ENCODE data around the gene NUDT22. TPM values are rescaled to one million over a fixed set of nuclear protein-coding genes. Genes with fewer than 3 reads are reported as not detected.

The NUDT22 gene
- total RNA-seq, 3 donors from 2014 or later = 34.2 to 58.0 (median 36.7) TPM

- Histone ChIP-seq H3K9me3 (no peaks in the 10 kb centered on the region), H3K27me3 (no peaks in the 10 kb centered on the region), H3K4me3 (no peak overlapping the region), H3K4me1 (peaks cover 0 to 4% of the 10 kb centered on the region in 2 donors), H3K27ac (peak overlapping the region in 1 of 2 donors; percentile 8), H3K36me3 (no peaks in the 10 kb centered on the region)
- intact Hi-C loops (cut with DNase I; ENCODE audit: low total_unique reads) = no loop called here
- TF ChIP-seq POLR2A (IDR thresholded peaks at IDR 0.05) (no peak), POLR2AphosphoS5 (IDR thresholded peaks at IDR 0.05) (no peak)
- TF ChIP-seq, protein P1, sequence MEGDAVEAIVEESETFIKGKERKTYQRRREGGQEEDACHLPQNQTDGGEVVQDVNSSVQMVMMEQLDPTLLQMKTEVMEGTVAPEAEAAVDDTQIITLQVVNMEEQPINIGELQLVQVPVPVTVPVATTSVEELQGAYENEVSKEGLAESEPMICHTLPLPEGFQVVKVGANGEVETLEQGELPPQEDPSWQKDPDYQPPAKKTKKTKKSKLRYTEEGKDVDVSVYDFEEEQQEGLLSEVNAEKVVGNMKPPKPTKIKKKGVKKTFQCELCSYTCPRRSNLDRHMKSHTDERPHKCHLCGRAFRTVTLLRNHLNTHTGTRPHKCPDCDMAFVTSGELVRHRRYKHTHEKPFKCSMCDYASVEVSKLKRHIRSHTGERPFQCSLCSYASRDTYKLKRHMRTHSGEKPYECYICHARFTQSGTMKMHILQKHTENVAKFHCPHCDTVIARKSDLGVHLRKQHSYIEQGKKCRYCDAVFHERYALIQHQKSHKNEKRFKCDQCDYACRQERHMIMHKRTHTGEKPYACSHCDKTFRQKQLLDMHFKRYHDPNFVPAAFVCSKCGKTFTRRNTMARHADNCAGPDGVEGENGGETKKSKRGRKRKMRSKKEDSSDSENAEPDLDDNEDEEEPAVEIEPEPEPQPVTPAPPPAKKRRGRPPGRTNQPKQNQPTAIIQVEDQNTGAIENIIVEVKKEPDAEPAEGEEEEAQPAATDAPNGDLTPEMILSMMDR (IDR thresholded peaks at IDR 0.05) = no peak
- no peak for DNase-seq (ENCODE audit: low spot score in 2 of 2)
Measured at GRCh38 chr11:64222651-64223000, 3.4 kb upstream of the NUDT22 start.

DNA sequence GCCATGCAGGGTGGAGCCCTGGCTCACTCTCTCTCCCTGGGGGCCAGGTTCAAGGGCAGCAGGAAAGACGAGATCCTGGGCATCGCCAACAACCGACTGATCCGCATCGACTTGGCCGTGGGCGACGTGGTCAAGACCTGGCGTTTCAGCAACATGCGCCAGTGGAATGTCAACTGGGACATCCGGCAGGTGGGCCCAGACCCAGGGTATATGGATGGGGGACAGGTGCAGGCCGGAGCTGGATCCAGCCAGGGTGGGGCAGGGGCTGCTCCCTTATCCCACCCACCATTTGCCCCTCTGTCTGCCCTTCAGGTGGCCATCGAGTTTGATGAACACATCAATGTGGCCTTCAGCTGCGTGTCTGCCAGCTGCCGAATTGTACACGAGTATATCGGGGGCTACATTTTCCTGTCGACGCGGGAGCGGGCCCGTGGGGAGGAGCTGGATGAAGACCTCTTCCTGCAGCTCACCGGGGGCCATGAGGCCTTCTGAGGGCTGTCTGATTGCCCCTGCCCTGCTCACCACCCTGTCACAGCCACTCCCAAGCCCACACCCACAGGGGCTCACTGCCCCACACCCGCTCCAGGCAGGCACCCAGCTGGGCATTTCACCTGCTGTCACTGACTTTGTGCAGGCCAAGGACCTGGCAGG is 2.9 kb upstream of the NUDT22 start:
- Histone ChIP-seq H3K27ac (peak overlapping the region in 1 of 2 donors; percentile 8), H3K27me3 (no peaks in the 10 kb centered on the region), H3K4me3 (no peak overlapping the region), H3K4me1 (peaks cover 0 to 4% of the 10 kb centered on the region in 2 donors), H3K9me3 (no peaks in the 10 kb centered on the region), H3K36me3 (no peaks in the 10 kb centered on the region)
- intact Hi-C loops (cut with DNase I; ENCODE audit: low total_unique reads) = no loop called here
- DNase-seq (ENCODE audit: low spot score in 2 of 2) = no peak
- TF ChIP-seq POLR2AphosphoS5 (IDR thresholded peaks at IDR 0.05) (no peak), POLR2A (IDR thresholded peaks at IDR 0.05) (no peak)
- TF ChIP-seq, protein P1 (IDR thresholded peaks at IDR 0.05) = no peak

DNA sequence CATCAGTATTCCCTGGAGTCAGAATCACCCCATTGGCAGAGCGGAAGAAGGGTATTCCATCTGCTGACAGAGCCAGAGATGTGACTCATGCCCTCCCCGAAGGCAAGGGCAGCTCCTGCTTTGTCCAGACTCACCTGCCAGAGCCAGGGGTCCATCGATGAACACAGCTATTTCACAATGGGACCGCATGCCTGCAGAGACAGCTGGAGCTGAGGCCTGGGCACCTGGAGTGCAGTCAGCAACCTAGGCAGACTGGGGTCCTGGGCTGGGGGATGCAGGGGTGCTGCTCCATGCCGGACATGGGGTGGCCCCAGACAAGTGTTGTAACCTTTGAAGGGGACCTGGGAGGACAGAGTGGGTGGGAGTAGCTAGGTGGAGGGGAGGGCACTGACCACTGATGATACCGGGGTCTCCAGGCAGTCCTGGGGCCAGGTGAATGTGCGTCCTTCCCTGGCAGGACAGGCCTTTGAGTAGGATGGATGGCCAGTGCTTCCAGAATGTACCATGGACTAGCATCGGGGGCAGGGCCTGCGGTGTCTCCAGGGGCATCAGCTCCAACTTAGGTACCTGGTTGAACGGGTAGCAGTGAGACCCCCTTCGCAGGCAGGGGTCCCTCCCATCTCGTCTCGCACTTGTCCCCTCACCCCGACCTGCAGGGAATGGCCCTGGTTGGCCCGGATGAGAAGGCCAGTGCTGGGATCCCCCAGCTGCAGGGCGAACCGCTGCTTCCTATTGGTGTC is 1.8 kb upstream of the NUDT22 start:
- Histone ChIP-seq H3K36me3 (no peaks in the 10 kb centered on the region), H3K9me3 (no peaks in the 10 kb centered on the region), H3K4me1 (peaks cover 0 to 4% of the 10 kb centered on the region in 2 donors), H3K27ac (no peak overlapping the region), H3K27me3 (no peaks in the 10 kb centered on the region), H3K4me3 (no peak overlapping the region)
- intact Hi-C loops (cut with DNase I; ENCODE audit: low total_unique reads) = no loop called here
- no peak for DNase-seq (ENCODE audit: low spot score in 2 of 2)
- TF ChIP-seq, protein P1 (IDR thresholded peaks at IDR 0.05) = no peak
- TF ChIP-seq POLR2A (IDR thresholded peaks at IDR 0.05) (no peak), POLR2AphosphoS5 (IDR thresholded peaks at IDR 0.05) (no peak)

- Histone ChIP-seq H3K4me3 (peak overlapping the region; percentile 53 to 89 (median 87)), H3K36me3 (no peaks in the 10 kb centered on the region), H3K27me3 (no peaks in the 10 kb centered on the region), H3K9me3 (no peaks in the 10 kb centered on the region), H3K27ac (peak overlapping the region; percentile 91 to 95), H3K4me1 (peaks cover 0 to 4% of the 10 kb centered on the region in 2 donors)
- DNase-seq (ENCODE audit: low spot score in 2 of 2) = no peak
- intact Hi-C loops (cut with DNase I; ENCODE audit: low total_unique reads) = no loop called here
- no peak for TF ChIP-seq POLR2A (IDR thresholded peaks at IDR 0.05)
- no peak for TF ChIP-seq POLR2AphosphoS5 (IDR thresholded peaks at IDR 0.05)
Measured at GRCh38 chr11:64224891-64225607, 1.0 kb upstream of the NUDT22 start.

DNA sequence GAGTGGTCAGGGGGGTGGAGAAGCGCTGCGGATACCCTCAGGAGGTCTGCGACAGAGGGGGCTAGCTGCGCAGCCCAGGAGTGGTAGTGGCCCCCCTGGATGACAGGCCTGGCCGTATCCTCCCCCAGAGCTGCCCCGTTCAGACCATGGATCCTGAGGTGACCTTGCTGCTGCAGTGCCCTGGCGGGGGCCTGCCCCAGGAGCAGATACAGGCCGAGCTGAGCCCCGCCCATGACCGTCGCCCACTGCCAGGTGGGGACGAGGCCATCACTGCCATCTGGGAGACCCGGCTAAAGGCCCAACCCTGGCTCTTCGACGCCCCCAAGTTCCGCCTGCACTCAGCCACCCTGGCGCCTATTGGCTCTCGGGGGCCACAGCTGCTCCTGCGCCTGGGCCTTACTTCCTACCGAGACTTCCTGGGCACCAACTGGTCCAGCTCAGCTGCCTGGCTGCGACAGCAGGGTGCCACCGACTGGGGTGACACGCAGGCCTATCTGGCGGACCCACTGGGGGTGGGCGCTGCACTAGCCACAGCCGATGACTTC is 505 bp downstream of the NUDT22 start:
- no peak for TF ChIP-seq POLR2AphosphoS5 (IDR thresholded peaks at IDR 0.05)
- TF ChIP-seq, protein P1 (IDR thresholded peaks at IDR 0.05) = no peak
- no peak for TF ChIP-seq POLR2A (IDR thresholded peaks at IDR 0.05)
- Histone ChIP-seq H3K27ac (peak overlapping the region; percentile 91 to 95), H3K27me3 (no peaks in the 10 kb centered on the region), H3K4me1 (peaks cover 0 to 4% of the 10 kb centered on the region in 2 donors), H3K9me3 (no peaks in the 10 kb centered on the region), H3K4me3 (peak overlapping the region; percentile 53 to 89 (median 87)), H3K36me3 (no peaks in the 10 kb centered on the region)
- no peak for DNase-seq (ENCODE audit: low spot score in 2 of 2)
- intact Hi-C loops (cut with DNase I; ENCODE audit: low total_unique reads) = no loop called here
